WERI-Rb-1 (cell line): ENCODE measurements around the gene ARVCF.

Source experiments
- DNase-seq: peaks from one replicate; pipeline ENCODE4 v3.0.0-alpha.2; 2020
- H3K27ac ChIP-seq: fragments of 250-450 bp; sonication (Bioruptor Pico); 2 replicates; pipeline ENCODE4 v1.5.1; 2020; ENCODE audit warnings: mild to moderate bottlenecking, moderate library complexity
- H3K27me3 ChIP-seq: fragments of 250-450 bp; sonication (Bioruptor Pico); 2 replicates; pipeline ENCODE4 v1.5.1; 2021; ENCODE audit warnings: mild to moderate bottlenecking, low read depth, moderate library complexity; ENCODE audit not compliant: insufficient read depth, severe bottlenecking
- H3K36me3 ChIP-seq: fragments of 250-450 bp; sonication (Bioruptor Pico); 2 replicates; pipeline ENCODE4 v1.5.1; 2020; ENCODE audit warnings: mild to moderate bottlenecking, moderate library complexity
- H3K4me3 ChIP-seq: 2 replicates; pipeline ENCODE4 v1.5.1; 2011; ENCODE audit warnings: low read depth, mild to moderate bottlenecking, control low read depth, low read length
- H3K9me3 ChIP-seq: fragments of 250-450 bp; sonication (Bioruptor Pico); 2 replicates; pipeline ENCODE4 v1.5.1; 2021; ENCODE audit warnings: mild to moderate bottlenecking, moderate library complexity; ENCODE audit not compliant: severe bottlenecking
- TF ChIP-seq, protein P1 (sequence below): IDR thresholded peaks from 2 replicates; pipeline ENCODE4 v1.5.1; 2011; ENCODE audit warnings: low read depth, mild to moderate bottlenecking, control low read depth, inconsistent platforms, low read length

ARVCF gene

DNA sequence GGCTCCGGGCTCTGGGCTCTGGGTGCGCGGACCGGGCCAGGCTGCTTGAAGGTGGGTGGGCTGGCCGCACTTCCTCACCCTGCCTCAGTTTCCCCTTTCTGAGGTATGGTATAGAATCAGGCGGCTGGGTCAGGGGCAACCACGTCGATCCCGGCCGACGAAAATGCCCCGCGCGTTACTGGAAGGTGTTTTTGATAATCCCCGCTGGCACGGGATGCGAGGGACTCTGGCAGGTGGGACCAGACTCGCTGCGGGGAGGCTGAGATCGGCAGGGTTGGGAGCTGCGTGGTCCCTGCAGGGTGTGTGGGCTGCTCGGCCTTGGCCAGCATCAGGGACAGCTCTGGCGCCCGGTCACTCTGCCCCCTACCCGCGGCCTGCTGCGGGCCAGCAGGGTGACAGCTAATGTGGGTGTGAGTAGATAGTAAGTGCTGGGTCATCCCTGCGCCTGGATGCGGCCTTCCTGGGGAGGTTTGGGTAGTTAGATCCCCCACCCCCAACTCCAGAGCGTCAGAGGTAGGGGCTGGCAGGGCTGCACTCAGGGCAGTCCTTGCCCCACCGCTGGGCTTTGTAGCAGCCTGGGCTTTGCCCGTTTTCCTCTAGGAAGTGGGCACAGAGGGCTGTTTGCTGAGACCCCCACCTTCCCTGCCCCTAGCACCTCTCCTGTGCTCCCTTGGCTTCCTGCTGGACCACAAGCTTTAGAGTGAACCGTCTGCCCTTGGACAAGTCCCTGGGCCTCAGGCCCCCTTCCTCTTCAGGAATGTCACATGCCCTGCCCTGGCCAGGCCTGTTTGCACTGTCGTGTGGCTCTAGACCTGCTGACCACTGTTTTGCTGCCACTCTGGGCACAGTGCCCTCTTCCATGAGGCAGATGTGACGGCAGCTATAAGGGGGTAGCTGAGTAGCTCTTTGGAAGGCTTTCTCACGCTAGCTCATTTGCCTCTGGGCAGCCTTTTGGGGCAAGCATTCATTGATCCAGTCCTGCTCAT lies 4.9 kb upstream of the ARVCF start:
- TF ChIP-seq, protein P1, sequence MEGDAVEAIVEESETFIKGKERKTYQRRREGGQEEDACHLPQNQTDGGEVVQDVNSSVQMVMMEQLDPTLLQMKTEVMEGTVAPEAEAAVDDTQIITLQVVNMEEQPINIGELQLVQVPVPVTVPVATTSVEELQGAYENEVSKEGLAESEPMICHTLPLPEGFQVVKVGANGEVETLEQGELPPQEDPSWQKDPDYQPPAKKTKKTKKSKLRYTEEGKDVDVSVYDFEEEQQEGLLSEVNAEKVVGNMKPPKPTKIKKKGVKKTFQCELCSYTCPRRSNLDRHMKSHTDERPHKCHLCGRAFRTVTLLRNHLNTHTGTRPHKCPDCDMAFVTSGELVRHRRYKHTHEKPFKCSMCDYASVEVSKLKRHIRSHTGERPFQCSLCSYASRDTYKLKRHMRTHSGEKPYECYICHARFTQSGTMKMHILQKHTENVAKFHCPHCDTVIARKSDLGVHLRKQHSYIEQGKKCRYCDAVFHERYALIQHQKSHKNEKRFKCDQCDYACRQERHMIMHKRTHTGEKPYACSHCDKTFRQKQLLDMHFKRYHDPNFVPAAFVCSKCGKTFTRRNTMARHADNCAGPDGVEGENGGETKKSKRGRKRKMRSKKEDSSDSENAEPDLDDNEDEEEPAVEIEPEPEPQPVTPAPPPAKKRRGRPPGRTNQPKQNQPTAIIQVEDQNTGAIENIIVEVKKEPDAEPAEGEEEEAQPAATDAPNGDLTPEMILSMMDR: no peak
- Histone ChIP-seq H3K27me3 (peaks cover 4% of the 10 kb centered on the region), H3K4me3 (peak overlapping the region; percentile 88), H3K9me3 (no peaks in the 10 kb centered on the region), H3K36me3 (no peaks in the 10 kb centered on the region; the same call in none of the 2 replicates), H3K27ac (peak overlapping the region; percentile 76)
- no peak for DNase-seq

DNA sequence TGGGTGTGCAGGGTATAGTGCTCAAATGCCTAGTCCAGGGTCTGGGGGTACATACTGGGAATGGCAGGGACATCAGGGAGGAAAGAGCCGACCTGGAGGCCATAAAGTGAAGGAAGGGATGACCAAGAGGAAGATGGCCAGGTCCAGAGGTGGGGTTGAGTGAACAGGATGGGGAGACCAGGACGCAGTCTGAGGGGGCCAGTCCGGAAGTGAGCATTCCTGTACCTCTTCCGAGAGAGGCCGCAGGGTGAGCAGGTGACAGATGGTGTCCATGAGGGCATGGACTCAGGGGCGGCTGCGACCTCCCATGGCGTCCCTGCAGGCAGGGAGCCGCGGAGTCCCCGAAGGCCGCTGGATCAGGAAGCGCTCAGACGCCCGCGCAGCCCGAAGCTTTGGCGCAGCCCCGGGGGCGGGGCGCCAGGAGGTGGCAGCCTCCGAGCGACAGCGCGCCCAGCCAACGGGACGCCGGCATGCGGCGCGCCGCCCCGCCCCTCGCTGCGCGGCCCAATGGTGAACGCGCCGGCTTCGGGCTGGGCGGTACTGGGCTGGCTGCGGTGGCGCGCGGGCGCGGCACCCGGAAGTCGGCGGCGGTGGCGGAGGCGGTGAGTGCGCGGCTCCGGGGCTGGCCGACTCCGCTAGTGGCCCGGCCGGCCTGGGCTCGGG lies 4.0 kb upstream of the ARVCF start, which contains the start of gene TANGO2:
TSS of gene TANGO2 (plus strand) at position 578 of the 663 bp plus-strand sequence. CDS start 15,689 bp downstream, outside the sequence.
- Histone ChIP-seq H3K9me3 (no peaks in the 10 kb centered on the region), H3K27ac (peak within 1 kb of the TSS; percentile 76), H3K36me3 (no peaks in the 10 kb centered on the region; the same call in none of the 2 replicates), H3K27me3 (peaks cover 4% of the 10 kb centered on the region), H3K4me3 (peak within 1 kb of the TSS; percentile 88)
- TF ChIP-seq, protein P1: no peak
- DNase-seq: peak; percentile 90

DNA sequence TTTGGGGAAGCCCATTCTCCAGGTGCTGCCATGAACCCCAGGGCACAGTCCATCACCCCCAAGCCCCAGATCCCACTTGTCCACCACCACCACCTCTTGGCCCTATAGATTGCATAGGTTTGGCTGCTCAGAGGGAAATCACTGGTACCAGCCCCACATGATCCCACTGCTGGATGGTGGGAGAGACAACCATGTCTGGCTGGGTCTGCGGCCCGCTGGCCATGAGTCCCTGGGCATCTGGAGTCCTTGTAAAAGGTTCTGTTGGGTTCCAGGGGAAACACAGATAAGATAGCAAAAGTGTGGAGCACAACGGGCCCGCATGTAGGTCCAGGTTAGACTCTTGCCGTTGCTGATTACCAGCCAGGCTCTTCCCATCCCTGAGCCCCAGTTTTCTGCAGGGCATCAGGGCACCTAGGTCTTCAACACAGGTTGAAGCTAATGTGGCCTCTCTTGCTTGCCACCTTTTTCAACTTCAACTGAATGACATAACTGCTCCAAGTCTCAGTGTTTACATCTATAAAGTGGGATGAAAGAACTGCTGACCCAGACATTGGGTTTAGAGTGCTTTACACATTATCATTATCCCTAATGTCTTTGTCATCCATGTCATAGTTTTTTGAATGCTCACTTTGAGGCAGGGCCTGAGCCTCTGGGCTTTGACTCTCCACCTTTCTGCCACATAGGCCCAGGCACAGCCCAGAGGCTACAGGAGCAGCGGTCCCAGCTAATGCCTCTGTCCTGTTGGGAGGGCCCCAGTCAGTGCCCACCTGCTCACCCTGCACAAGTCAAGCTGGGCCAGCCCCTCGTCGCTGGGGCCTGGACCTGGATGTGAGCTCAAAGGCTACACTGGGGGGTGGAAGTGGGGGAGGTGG lies 3.3 kb upstream of the ARVCF start:
- TF ChIP-seq, protein P1: no peak
- no peaks in the 10 kb centered on the region for H3K9me3 ChIP-seq
- no peak for DNase-seq
- H3K27ac ChIP-seq: no peak overlapping the region
- H3K27me3 ChIP-seq: peaks cover 4% of the 10 kb centered on the region
- peak overlapping the region; percentile 35; the same call in 1 of the 2 replicates for H3K4me3 ChIP-seq
- H3K36me3 ChIP-seq: no peaks in the 10 kb centered on the region; the same call in none of the 2 replicates

DNA sequence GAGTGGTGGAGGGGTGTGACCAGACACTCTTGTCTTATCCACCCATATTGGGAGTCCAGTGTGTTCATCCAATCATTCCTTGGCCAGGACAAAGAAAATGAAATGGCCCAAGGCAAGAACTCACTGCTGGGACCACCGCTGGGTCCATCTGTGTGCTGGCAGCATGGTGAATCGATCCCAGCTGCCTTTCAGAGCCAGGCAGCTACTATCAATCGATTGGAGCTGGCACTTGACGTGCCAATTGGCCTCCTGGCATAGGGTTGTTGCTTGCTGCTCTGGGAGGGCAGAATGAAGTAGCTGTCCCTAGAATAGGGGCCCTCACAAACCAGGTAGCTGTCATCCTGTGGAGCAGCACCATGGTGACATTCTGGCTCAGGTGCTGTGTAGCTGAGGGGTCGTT lies 1.4 kb upstream of the ARVCF start:
- no peak overlapping the region for H3K4me3 ChIP-seq
- H3K9me3 ChIP-seq: no peaks in the 10 kb centered on the region
- DNase-seq: no peak
- H3K27ac ChIP-seq: no peak overlapping the region
- H3K27me3 ChIP-seq: peaks cover 4% of the 10 kb centered on the region
- no peaks in the 10 kb centered on the region; the same call in none of the 2 replicates for H3K36me3 ChIP-seq
- TF ChIP-seq, protein P1: no peak

DNA sequence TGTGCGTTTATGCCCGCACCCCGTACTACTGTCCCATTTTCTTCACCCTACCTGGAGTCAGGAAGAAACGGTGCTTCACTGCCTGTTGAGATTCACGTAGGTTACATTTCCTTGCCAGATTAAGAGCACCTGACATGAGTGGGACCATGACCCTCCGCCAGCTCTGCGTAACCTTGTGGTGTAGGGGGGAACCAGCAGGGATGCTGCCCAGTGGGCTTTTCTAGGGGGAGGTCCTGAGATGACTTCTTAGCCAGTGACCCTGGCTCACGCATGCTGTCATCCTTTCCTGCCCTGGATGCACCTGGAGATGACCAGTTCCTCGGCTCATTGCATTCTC lies 967 bp upstream of the ARVCF start:
- peaks cover 4% of the 10 kb centered on the region for H3K27me3 ChIP-seq
- no peak for DNase-seq
- no peak overlapping the region for H3K27ac ChIP-seq
- H3K36me3 ChIP-seq: peaks cover 3% of the 10 kb centered on the region
- H3K4me3 ChIP-seq: peak overlapping the region; percentile 65
- no peaks in the 10 kb centered on the region for H3K9me3 ChIP-seq
- TF ChIP-seq, protein P1: no peak
